HG03442 (cell line): ENCODE data around the gene STK40.

Experiments used
- ATAC-seq: cut with Tn5 transposase; IDR thresholded peaks from one replicate; pipeline ENCODE4 v1.9.1; 2021; ENCODE audit warnings: mild to moderate bottlenecking, moderate library complexity; ENCODE audit not compliant: unreplicated experiment

Gene STK40

GRCh38 chr1:36321119-36321951 is 64.4 kb downstream of the STK40 start:
- ATAC-seq: no peak

GRCh38 chr1:36320767-36321118 is 65.0 kb downstream of the STK40 start:
- ATAC-seq: no peak

- no peak for ATAC-seq
Measured at GRCh38 chr1:36320291-36320761, 65.4 kb downstream of the STK40 start.

GRCh38 chr1:36309397-36309796 is 76.3 kb downstream of the STK40 start:
- ATAC-seq: no peak

GRCh38 chr1:36307601-36308330 is 78.0 kb downstream of the STK40 start:
- no peak for ATAC-seq

GRCh38 chr1:36306902-36307456 is 78.7 kb downstream of the STK40 start:
- peak; percentile 95 for ATAC-seq

- ATAC-seq: peak; percentile 26
Measured at GRCh38 chr1:36306210-36306901, 79.4 kb downstream of the STK40 start, which contains the start of gene SH3D21. SH3D21 (plus strand) TSS chr1:36306368; CDS start chr1:36306421, 53 bp downstream.

- ATAC-seq: no peak
Measured at GRCh38 chr1:36305915-36306209, 79.9 kb downstream of the STK40 start.

GRCh38 chr1:36304970-36305914 is 80.5 kb downstream of the STK40 start:
- ATAC-seq: no peak

- ATAC-seq: no peak
Measured at GRCh38 chr1:36304521-36304920, 81.2 kb downstream of the STK40 start.

- ATAC-seq: no peak
Measured at GRCh38 chr1:36303650-36304360, 81.9 kb downstream of the STK40 start.

- ATAC-seq: no peak
Measured at GRCh38 chr1:36303244-36303643, 82.5 kb downstream of the STK40 start.

GRCh38 chr1:36301220-36301619 is 84.5 kb downstream of the STK40 start:
- no peak for ATAC-seq

- no peak for ATAC-seq
Measured at GRCh38 chr1:36300526-36300925, 85.2 kb downstream of the STK40 start.

GRCh38 chr1:36298640-36299039 is 87.1 kb downstream of the STK40 start:
- no peak for ATAC-seq

GRCh38 chr1:36297062-36297461 is 88.7 kb downstream of the STK40 start:
- ATAC-seq: no peak

- no peak for ATAC-seq
Measured at GRCh38 chr1:36295390-36295789, 90.3 kb downstream of the STK40 start.
